C4-2B (cell line): ENCODE measurements around the gene BIRC2.
"Not testable (repeated sequence)": the region's sequence is repeated elsewhere in the genome, so short reads cannot be mapped to it uniquely, and the experiment has no call there.

Source experiments
- H3K27ac ChIP-seq: fragments of 450-650 bp; 2 replicates; pipeline ENCODE4 v1.5.1; 2017
- CTCF ChIP-seq: fragments of 450-650 bp; conservative IDR thresholded peaks from 2 replicates; pipeline ENCODE4 v1.5.1; 2017; ENCODE audit warnings: mild to moderate bottlenecking
- ZFX ChIP-seq: fragments of 450-650 bp; IDR thresholded peaks from 2 replicates; pipeline ENCODE4 v1.6.1; 2017

BIRC2 gene

GRCh38 chr11:102360681-102361080 lies 13.7 kb downstream of the BIRC2 start:
- no peak for TF ChIP-seq ZFX
- no peak for TF ChIP-seq CTCF
- no peak overlapping the region for H3K27ac ChIP-seq

- TF ChIP-seq CTCF (no peak), ZFX (no peak)
- H3K27ac ChIP-seq = no peak overlapping the region
These were observed 14.3 kb downstream of the BIRC2 start for GRCh38 chr11:102361086-102362031.

- TF ChIP-seq ZFX (no peak), CTCF (no peak)
- H3K27ac ChIP-seq = no peak overlapping the region
These were observed 18.0 kb downstream of the BIRC2 start for GRCh38 chr11:102364991-102365390.

- TF ChIP-seq CTCF (peak; percentile 49), ZFX (no peak)
- H3K27ac ChIP-seq = no peak overlapping the region
These were observed 20.4 kb downstream of the BIRC2 start for GRCh38 chr11:102367364-102367763.

GRCh38 chr11:102368472-102368871 lies 21.5 kb downstream of the BIRC2 start:
- no peak for TF ChIP-seq CTCF
- no peak for TF ChIP-seq ZFX
- H3K27ac ChIP-seq = no peak overlapping the region

- not testable (repeated sequence) for H3K27ac ChIP-seq
These were observed 27.8 kb downstream of the BIRC2 start for GRCh38 chr11:102374633-102375424.

GRCh38 chr11:102375720-102376399 lies 28.8 kb downstream of the BIRC2 start:
- TF ChIP-seq ZFX (no peak), CTCF (no peak)
- H3K27ac ChIP-seq = no peak overlapping the region
